Sigmoid colon (tissue), 7 donors: ENCODE results near the gene ITGB4. TPM values are rescaled to one million over a fixed set of nuclear protein-coding genes. Genes with fewer than 3 reads are reported as not detected.

Source experiments
- DNase-seq: peaks from one replicate; pipeline ENCODE4 v3.0.0-alpha.2; 2019
- H3K27ac ChIP-seq, 4 donors: fragments of 200-600 bp; sonication (generic); one replicate each; pipeline ENCODE4 v1.5.1; 2016 to 2019; ENCODE audit warnings: mild to moderate bottlenecking in 1 of 4
- H3K27me3 ChIP-seq, 3 donors: fragments of 200-600 bp; sonication (generic); one replicate each; pipeline ENCODE4 v1.5.1; 2019; ENCODE audit warnings: mild to moderate bottlenecking in 1 of 3
- H3K36me3 ChIP-seq, 4 donors: fragments of 200-600 bp; sonication (generic); one replicate each; pipeline ENCODE4 v1.5.1; 2016 to 2019
- H3K4me1 ChIP-seq, 4 donors: fragments of 200-600 bp; sonication (generic); one replicate each; pipeline ENCODE4 v1.5.1; 2017 to 2019
- H3K4me3 ChIP-seq, 4 donors: fragments of 200-600 bp; sonication (generic); one replicate each; pipeline ENCODE4 v1.5.1; 2017 to 2019; ENCODE audit warnings: mild to moderate bottlenecking in 2 of 4, moderate library complexity in 1 of 4
- H3K9me3 ChIP-seq, 4 donors: fragments of 200-600 bp in 3 of 4; sonication (generic) in 3 of 4; one replicate each; pipeline versions ENCODE4 v1.5.1 to v1.6.1; 2013 to 2019
- CTCF ChIP-seq, 4 experiments: fragments of 450-650 bp in 3 of 4; fragments of 200-600 bp in 1 of 4; IDR thresholded peaks; one replicate each; pipeline ENCODE4 v1.5.1; 2016 to 2019; ENCODE audit warnings: antibody characterized with exemption in 4 of 4, mild to moderate bottlenecking in 3 of 4, moderate library complexity in 2 of 4
- EP300 ChIP-seq, 4 donors: sonication (generic); formaldehyde crosslinking; IDR thresholded peaks; one replicate each; pipeline ENCODE4 v1.6.1; 2017; ENCODE audit warnings: antibody characterized with exemption in 4 of 4
- POLR2A ChIP-seq, 2 donors: fragments of 450-650 bp; IDR thresholded peaks; one replicate each; pipeline ENCODE4 v1.6.1; 2016; ENCODE audit warnings: antibody characterized with exemption in 2 of 2, mild to moderate bottlenecking in 2 of 2, moderate library complexity in 2 of 2
- POLR2AphosphoS5 ChIP-seq, 4 donors: sonication (generic); formaldehyde crosslinking; IDR thresholded peaks; one replicate each; pipeline ENCODE4 v1.6.1; 2017; ENCODE audit warnings: antibody characterized with exemption in 4 of 4
- WGBS, 2 donors: extraction: QIAGEN DNeasy Blood & Tissue Kit; methylation state at CpG; one replicate each; pipeline ENCODE4 v1.1.7; 2013; 5-methylcytosine and 5-hydroxymethylcytosine counted together
- intact Hi-C: fragments of 100-400 bp; cut with DNase I; formaldehyde crosslinking; loops from one replicate; pipeline ENCODE4 v1.15.1; 2023
- polyA plus RNA-seq, 3 donors: library from polyadenylated mRNA; stranded (reverse); fragments of 200-250 nt; gene quantifications; one replicate each; pipeline ENCODE4 v1.2.3, GENCODE V29; 2013
- total RNA-seq, 4 donors: library from RNA; depleted of rRNA; stranded (reverse); fragments of >200 nt; gene quantifications; one replicate each; pipeline ENCODE4 v1.1.0, GENCODE V29; 2016
- donor health status: healthy with polysubstance abuse.
- donor health status: Bipolar disorder and iron deficiency.
- donor health status: healthy.

The ITGB4 gene
- total and polyA plus RNA-seq, 7 donors = 15.1 to 116 (median 25.8) TPM

GRCh38 chr17:75731716-75732498 lies 10.6 kb downstream of the ITGB4 start:
- Histone ChIP-seq H3K27me3 (peaks cover 0 to 5% (median 0%) of the 10 kb centered on the region in 3 donors), H3K27ac (no peak overlapping the region), H3K9me3 (no peaks in the 10 kb centered on the region), H3K4me1 (no peaks in the 10 kb centered on the region), H3K4me3 (no peak overlapping the region), H3K36me3 (no peaks in the 10 kb centered on the region)
- intact Hi-C loops = no loop called here
- WGBS, 2 donors = 35 to 80% methylated on average over 31 of the region's 31 CpGs
- TF ChIP-seq POLR2A (IDR thresholded peaks at IDR 0.05) (no peak), EP300 (IDR thresholded peaks at IDR 0.05) (no peak), CTCF (IDR thresholded peaks at IDR 0.05) (no peak), POLR2AphosphoS5 (IDR thresholded peaks at IDR 0.05) (no peak)
- DNase-seq = no peak

GRCh38 chr17:75733471-75733870 lies 12.2 kb downstream of the ITGB4 start:
- H3K9me3 ChIP-seq = no peaks in the 10 kb centered on the region
- WGBS, 2 donors = 94 to 96% methylated on average over 18 of the region's 18 CpGs
- intact Hi-C loops = no loop called here
- no peaks in the 10 kb centered on the region for H3K4me1 ChIP-seq
- H3K27me3 ChIP-seq = no peaks in the 10 kb centered on the region
- TF ChIP-seq POLR2A (IDR thresholded peaks at IDR 0.05) = no peak
- no peak for TF ChIP-seq EP300 (IDR thresholded peaks at IDR 0.05)
- no peak for TF ChIP-seq CTCF (IDR thresholded peaks at IDR 0.05)
- TF ChIP-seq POLR2AphosphoS5 (IDR thresholded peaks at IDR 0.05) = no peak
- no peak overlapping the region for H3K4me3 ChIP-seq
- no peaks in the 10 kb centered on the region for H3K36me3 ChIP-seq
- no peak for DNase-seq
- H3K27ac ChIP-seq = no peak overlapping the region

- no peak overlapping the region for H3K27ac ChIP-seq
- H3K4me3 ChIP-seq = no peak overlapping the region
- no peaks in the 10 kb centered on the region for H3K4me1 ChIP-seq
- H3K9me3 ChIP-seq = no peaks in the 10 kb centered on the region
- H3K27me3 ChIP-seq = no peaks in the 10 kb centered on the region
- DNase-seq = no peak
- intact Hi-C loops = no loop called here
- TF ChIP-seq POLR2A (IDR thresholded peaks at IDR 0.05) (no peak), POLR2AphosphoS5 (IDR thresholded peaks at IDR 0.05) (no peak), EP300 (IDR thresholded peaks at IDR 0.05) (no peak), CTCF (IDR thresholded peaks at IDR 0.05) (no peak)
- WGBS, 2 donors = 68 to 73% methylated on average over 4 of the region's 4 CpGs
- no peaks in the 10 kb centered on the region for H3K36me3 ChIP-seq
Measured at GRCh38 chr17:75734674-75735294, 13.5 kb downstream of the ITGB4 start.

DNA sequence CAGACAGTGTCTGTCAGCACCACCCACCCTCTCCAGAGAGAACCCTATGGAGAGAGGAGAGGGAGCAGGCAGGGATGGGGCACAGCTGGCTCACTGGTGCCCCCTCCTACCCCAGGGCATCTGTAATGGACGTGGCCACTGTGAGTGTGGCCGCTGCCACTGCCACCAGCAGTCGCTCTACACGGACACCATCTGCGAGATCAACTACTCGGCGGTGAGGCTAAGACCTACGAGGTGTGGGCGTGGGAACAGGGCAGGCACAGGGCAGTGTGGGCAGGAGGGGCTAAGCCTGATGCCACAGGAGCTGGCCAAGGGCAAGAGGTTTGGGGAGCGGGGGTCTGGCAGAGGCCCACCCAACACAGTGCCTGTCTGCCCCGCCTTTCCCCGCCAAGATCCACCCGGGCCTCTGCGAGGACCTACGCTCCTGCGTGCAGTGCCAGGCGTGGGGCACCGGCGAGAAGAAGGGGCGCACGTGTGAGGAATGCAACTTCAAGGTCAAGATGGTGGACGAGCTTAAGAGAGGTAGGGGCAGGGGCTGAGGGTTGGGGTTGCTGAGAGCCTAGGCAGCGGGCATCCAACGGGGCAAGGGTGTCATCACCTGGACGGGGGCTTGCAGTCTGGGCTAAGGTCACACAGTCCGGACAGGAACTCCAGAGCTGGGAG lies 15.0 kb downstream of the ITGB4 start:
- H3K4me1 ChIP-seq = no peaks in the 10 kb centered on the region
- TF ChIP-seq CTCF (IDR thresholded peaks at IDR 0.05) (no peak), POLR2AphosphoS5 (IDR thresholded peaks at IDR 0.05) (no peak), EP300 (IDR thresholded peaks at IDR 0.05) (no peak), POLR2A (IDR thresholded peaks at IDR 0.05) (no peak)
- intact Hi-C loops = no loop called here
- 89 to 91% methylated on average over 26 of the region's 26 CpGs for WGBS, 2 donors
- H3K36me3 ChIP-seq = no peaks in the 10 kb centered on the region
- H3K4me3 ChIP-seq = no peak overlapping the region
- no peak overlapping the region for H3K27ac ChIP-seq
- DNase-seq = no peak
- H3K27me3 ChIP-seq = no peaks in the 10 kb centered on the region
- no peaks in the 10 kb centered on the region for H3K9me3 ChIP-seq
